Glutamatergic neuron (in vitro differentiated cells): ENCODE measurements around the gene MOGAT3. TPM values are rescaled to one million over a fixed set of nuclear protein-coding genes. Genes with fewer than 3 reads are reported as not detected.

Experiments
- DNase-seq: peaks from one replicate; pipeline ENCODE4 v3.0.0; 2022
- H3K27ac Mint-ChIP-seq: one replicate; pipeline ENCODE4 v1.8.0; 2020; ENCODE audit warnings: mild to moderate bottlenecking, mixed read lengths, inconsistent platforms; ENCODE audit not compliant: unreplicated experiment
- H3K27me3 Mint-ChIP-seq: one replicate; pipeline ENCODE4 v1.8.0; 2020; ENCODE audit warnings: mild to moderate bottlenecking, moderate library complexity, mixed read lengths, inconsistent platforms; ENCODE audit not compliant: unreplicated experiment
- H3K36me3 Mint-ChIP-seq: one replicate; pipeline ENCODE4 v1.8.0; 2020; ENCODE audit warnings: mild to moderate bottlenecking, mixed read lengths, inconsistent platforms; ENCODE audit not compliant: unreplicated experiment
- H3K4me1 Mint-ChIP-seq: one replicate; pipeline ENCODE4 v1.8.0; 2020; ENCODE audit warnings: mild to moderate bottlenecking, low read depth, mixed read lengths, inconsistent platforms; ENCODE audit not compliant: unreplicated experiment
- H3K4me3 Mint-ChIP-seq: one replicate; pipeline ENCODE4 v1.8.0; 2020; ENCODE audit warnings: mild to moderate bottlenecking, mixed read lengths, inconsistent platforms; ENCODE audit not compliant: unreplicated experiment
- H3K9me3 Mint-ChIP-seq: one replicate; pipeline ENCODE4 v1.8.0; 2020; ENCODE audit warnings: mild to moderate bottlenecking, moderate library complexity, mixed read lengths, inconsistent platforms; ENCODE audit not compliant: unreplicated experiment
- CTCF ChIP-seq: fragments of 200-600 bp; sonication (generic); IDR thresholded peaks from one replicate; pipeline ENCODE4 v1.5.0; 2021; ENCODE audit not compliant: partially characterized antibody, unreplicated experiment
- total RNA-seq: library from RNA; stranded (reverse); fragmentation: NEBNext Ultra II Directional; extraction: Animal tissue kit (Norgen Biotek cat#: 25700); gene quantifications from one replicate; pipeline ENCODE4 v1.2.1, GENCODE V29; 2021; ENCODE audit not compliant: unreplicated experiment

Gene MOGAT3
- total RNA-seq, 1 donor from 2014 or later = not detected

DNA sequence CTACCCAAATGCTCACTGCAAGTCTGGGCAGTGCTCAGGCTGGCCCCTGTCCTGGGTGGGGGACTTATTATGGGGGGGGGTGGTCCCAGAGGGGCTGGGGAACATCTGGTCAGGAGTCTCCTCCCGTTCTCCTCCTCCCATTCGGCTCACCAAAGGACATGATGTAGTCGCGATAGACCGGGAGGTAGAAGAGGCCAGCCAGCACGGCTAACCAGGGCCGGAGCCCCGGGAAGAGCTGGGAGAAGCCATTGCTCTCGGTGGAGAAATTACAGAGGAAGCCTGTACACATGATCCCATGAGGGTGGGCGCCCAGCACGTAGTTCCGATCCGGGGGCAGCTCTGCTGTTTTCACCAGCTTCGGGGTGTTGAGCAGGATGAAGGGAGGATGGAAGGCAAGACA lies 2.4 kb downstream of the MOGAT3 start:
- Mint-ChIP-seq H3K27me3 (peaks cover 12% of the 10 kb centered on the region), H3K9me3 (peaks cover 1% of the 10 kb centered on the region), H3K36me3 (no peaks in the 10 kb centered on the region), H3K4me3 (no peak overlapping the region), H3K27ac (no peak overlapping the region), H3K4me1 (no peaks in the 10 kb centered on the region)
- DNase-seq = no peak
- TF ChIP-seq CTCF = no peak

DNA sequence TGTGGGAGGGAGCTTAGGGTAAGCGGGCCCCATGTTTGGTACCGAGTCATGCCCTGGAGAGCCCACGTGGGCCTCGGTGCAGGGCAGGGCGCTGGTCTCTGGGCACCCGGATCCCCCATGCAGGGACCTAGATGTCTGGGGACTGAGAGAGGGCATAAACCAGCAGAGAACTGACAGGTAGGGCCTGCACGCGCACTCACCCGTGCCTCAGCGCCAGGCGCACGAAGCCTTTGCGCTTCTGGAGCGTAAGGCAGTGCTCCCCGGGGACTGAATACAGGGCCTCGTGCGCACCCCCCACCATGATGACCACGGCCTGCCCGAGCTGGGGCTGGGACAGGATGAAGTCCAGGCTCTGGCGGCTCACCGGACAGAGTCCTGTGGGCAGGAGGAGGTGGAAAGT lies 2.8 kb downstream of the MOGAT3 start:
- Mint-ChIP-seq H3K27me3 (peaks cover 10% of the 10 kb centered on the region), H3K9me3 (peaks cover 1% of the 10 kb centered on the region), H3K36me3 (no peaks in the 10 kb centered on the region), H3K27ac (no peak overlapping the region), H3K4me1 (no peaks in the 10 kb centered on the region), H3K4me3 (no peak overlapping the region)
- no peak for DNase-seq
- no peak for TF ChIP-seq CTCF

GRCh38 chr7:101195884-101196283 lies 5.0 kb downstream of the MOGAT3 start:
- H3K27ac Mint-ChIP-seq = no peak overlapping the region

DNA sequence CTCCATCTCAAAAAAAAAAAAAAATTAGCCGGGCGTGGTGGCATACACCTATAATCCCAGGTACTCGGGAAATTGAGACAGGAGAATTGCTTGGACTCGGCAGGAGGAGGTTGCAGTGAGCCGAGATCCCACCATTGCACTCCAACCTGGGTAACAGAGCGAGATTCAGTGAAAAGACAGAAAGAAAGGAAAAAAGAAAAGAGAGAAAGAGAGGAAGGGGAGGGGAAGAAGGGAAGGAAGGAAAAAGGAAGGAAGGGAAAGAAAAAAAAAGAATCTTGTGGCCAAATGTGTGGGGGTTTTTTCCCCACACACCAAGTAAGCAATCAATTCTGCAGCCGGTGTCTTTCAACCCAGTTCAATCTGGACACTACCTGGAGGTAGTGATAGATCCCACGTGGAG lies 11.7 kb downstream of the MOGAT3 start:
- Mint-ChIP-seq H3K4me3 (no peak overlapping the region), H3K27ac (no peak overlapping the region), H3K4me1 (no peaks in the 10 kb centered on the region), H3K27me3 (peaks cover 2% of the 10 kb centered on the region), H3K9me3 (peaks cover 2% of the 10 kb centered on the region), H3K36me3 (no peaks in the 10 kb centered on the region)
- DNase-seq = no peak
- TF ChIP-seq CTCF = no peak

More at GRCh38 chr7:101195884-101196283, 5.0 kb downstream of the MOGAT3 start:
- Mint-ChIP-seq H3K4me3 (no peak overlapping the region), H3K27me3 (peaks cover 5% of the 10 kb centered on the region), H3K4me1 (no peaks in the 10 kb centered on the region), H3K36me3 (no peaks in the 10 kb centered on the region), H3K9me3 (peaks cover 1% of the 10 kb centered on the region)
- no peak for TF ChIP-seq CTCF
- DNase-seq = no peak

- no peak for TF ChIP-seq CTCF
- Mint-ChIP-seq H3K4me1 (no peaks in the 10 kb centered on the region), H3K4me3 (no peak overlapping the region), H3K9me3 (peaks cover 5% of the 10 kb centered on the region), H3K36me3 (no peaks in the 10 kb centered on the region), H3K27ac (no peak overlapping the region), H3K27me3 (peaks cover 2% of the 10 kb centered on the region)
- no peak for DNase-seq
These were observed 13.9 kb downstream of the MOGAT3 start for GRCh38 chr7:101186844-101187428.
